Thoracic aorta (tissue), 2 donors: ENCODE results near the gene NCAM2. TPM values are rescaled to one million over a fixed set of nuclear protein-coding genes. Genes with fewer than 3 reads are reported as not detected.
"Not testable (repeated sequence)": the region's sequence is repeated elsewhere in the genome, so short reads cannot be mapped to it uniquely, and the experiment has no call there.

Source experiments
- ATAC-seq: fragments of 150-250 bp; one replicate; pipeline ENCODE4 v1.8.0; 2017; ENCODE audit warnings: low read depth; ENCODE audit not compliant: insufficient number of reproducible peaks, low FRiP score
- DNase-seq: peaks from one replicate; pipeline ENCODE4 v3.0.0-alpha.2; 2020; ENCODE audit warnings: low spot score
- H3K27ac ChIP-seq, 2 donors: fragments of 200-600 bp; sonication (generic); 1 replicate in 1 of 2; 2 replicates in 1 of 2; pipeline ENCODE4 v1.5.1; 2016; ENCODE audit warnings: mild to moderate bottlenecking in 2 of 2, moderate library complexity in 2 of 2
- H3K27me3 ChIP-seq: fragments of 200-600 bp; sonication (generic); replicated peaks from 2 replicates; pipeline ENCODE4 v1.6.0; 2016; ENCODE audit warnings: mild to moderate bottlenecking; ENCODE audit not compliant: insufficient read depth
- H3K36me3 ChIP-seq: fragments of 200-600 bp; sonication (generic); one replicate; pipeline ENCODE4 v1.5.1; 2016
- H3K4me1 ChIP-seq, 2 donors: fragments of 200-600 bp; sonication (generic); 1 replicate in 1 of 2; 2 replicates in 1 of 2; pipeline versions ENCODE4 v1.5.1 to v1.6.0; 2016; ENCODE audit warnings: low read depth in 2 of 2, mild to moderate bottlenecking in 1 of 2; ENCODE audit not compliant: control insufficient read depth in 1 of 2
- H3K4me3 ChIP-seq: fragments of 200-600 bp; sonication (generic); 2 replicates; pipeline ENCODE4 v1.5.1; 2016; ENCODE audit warnings: mild to moderate bottlenecking
- H3K9me3 ChIP-seq: fragments of 200-600 bp; sonication (generic); 2 replicates; pipeline ENCODE4 v1.5.1; 2016
- total RNA-seq, 2 donors: library from RNA; depleted of rRNA; stranded (reverse); fragments of >200 nt; gene quantifications; one replicate each; pipeline versions ENCODE4 v1.1.0 to v1.2.3, GENCODE V29; 2016
- TF ChIP-seq, protein P1 (sequence below): fragments of 200-600 bp; sonication (generic); IDR thresholded peaks from one replicate; pipeline ENCODE4 v1.5.1; 2019; ENCODE audit warnings: antibody characterized with exemption

Gene NCAM2
- total RNA-seq, 2 donors from 2014 or later = 0.99 to 1.4 TPM

DNA sequence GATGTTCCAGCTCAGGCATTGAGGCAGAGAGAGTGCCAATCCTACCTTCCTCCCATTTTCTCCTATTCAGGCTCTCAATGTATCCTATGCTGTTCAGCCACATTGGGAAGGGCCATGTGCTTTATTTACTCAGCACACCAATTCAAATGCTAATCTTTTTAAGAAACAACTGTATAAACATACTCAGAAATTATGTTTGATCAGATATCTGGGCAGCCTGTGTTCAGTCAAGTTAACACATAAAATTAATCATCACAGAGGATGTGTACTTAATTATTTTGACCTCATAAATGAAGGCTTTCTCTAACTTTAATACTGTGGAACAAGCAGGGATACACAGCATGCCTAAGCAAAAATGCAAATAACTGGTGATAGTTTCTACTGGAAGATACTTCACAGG lies 149.8 kb downstream of the NCAM2 start:
- Histone ChIP-seq H3K27ac (no peak overlapping the region), H3K4me1 (no peaks in the 10 kb centered on the region), H3K4me3 (no peak overlapping the region), H3K27me3 (no peaks in the 10 kb centered on the region), H3K9me3 (no peaks in the 10 kb centered on the region), H3K36me3 (no peaks in the 10 kb centered on the region)
- TF ChIP-seq, protein P1, sequence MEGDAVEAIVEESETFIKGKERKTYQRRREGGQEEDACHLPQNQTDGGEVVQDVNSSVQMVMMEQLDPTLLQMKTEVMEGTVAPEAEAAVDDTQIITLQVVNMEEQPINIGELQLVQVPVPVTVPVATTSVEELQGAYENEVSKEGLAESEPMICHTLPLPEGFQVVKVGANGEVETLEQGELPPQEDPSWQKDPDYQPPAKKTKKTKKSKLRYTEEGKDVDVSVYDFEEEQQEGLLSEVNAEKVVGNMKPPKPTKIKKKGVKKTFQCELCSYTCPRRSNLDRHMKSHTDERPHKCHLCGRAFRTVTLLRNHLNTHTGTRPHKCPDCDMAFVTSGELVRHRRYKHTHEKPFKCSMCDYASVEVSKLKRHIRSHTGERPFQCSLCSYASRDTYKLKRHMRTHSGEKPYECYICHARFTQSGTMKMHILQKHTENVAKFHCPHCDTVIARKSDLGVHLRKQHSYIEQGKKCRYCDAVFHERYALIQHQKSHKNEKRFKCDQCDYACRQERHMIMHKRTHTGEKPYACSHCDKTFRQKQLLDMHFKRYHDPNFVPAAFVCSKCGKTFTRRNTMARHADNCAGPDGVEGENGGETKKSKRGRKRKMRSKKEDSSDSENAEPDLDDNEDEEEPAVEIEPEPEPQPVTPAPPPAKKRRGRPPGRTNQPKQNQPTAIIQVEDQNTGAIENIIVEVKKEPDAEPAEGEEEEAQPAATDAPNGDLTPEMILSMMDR = no peak
- no peak for DNase-seq
- ATAC-seq = no peak

DNA sequence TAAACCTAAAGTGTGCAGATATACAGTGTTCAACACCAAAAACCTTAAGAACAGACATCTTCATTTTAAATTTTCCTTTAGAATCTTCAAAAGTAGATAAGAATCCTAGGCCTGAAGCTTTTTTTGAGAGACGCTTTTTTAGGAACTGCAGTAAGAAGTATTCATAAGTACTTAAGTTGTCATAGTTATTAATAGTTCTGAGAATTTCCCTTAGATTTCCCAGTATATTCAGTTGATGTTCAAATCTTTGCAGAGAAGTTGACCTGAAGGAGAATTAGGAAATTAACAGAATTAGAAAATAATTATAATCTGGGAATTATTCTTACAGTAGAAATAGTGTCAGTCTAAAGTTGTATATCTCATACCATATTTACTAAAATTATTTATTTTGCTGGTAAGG lies 150.3 kb downstream of the NCAM2 start:
- DNase-seq = no peak
- Histone ChIP-seq H3K27ac (no peak overlapping the region), H3K4me3 (no peak overlapping the region), H3K27me3 (no peaks in the 10 kb centered on the region), H3K4me1 (no peaks in the 10 kb centered on the region), H3K9me3 (no peaks in the 10 kb centered on the region), H3K36me3 (no peaks in the 10 kb centered on the region)
- TF ChIP-seq, protein P1 = no peak
- ATAC-seq = no peak

DNA sequence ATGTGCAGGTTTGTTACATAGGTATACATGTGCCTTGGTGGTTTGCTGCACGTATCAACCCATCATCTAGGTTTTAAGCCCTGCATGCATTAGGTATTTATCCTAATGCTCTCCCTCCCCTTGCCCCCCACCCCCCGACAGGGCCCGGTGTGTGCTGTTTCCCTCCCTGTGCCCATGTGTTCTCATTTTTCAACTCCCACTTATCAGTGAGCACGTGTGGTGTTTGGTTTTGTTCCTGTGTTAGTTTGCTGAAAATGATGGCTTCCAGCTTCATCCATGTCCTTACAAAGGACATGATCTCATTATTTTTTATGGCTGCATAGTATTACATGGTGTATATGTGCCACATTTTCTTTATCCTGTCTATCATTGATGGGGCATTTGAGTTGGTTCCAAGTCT lies 151.2 kb downstream of the NCAM2 start:
- ATAC-seq = not testable (repeated sequence)

DNA sequence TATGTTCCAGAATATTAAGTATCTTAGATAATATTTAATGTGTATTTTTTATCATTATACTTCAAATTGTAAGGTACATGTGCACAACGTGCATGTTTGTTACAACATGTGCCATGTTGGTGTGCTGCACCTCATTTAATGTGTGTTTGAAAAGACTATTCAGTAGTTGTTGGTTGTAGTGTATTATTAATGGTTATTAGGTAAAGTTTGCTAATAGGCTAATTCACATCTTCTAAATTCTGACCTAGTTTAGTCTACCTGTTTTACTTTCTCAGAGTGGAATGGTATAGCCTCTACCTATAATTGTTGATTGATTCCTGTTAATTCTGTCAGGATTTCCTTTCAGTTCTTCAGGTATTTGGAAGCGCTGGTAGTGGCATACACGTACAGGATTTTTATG lies 153.0 kb downstream of the NCAM2 start:
- TF ChIP-seq, protein P1 = no peak
- ATAC-seq = no peak

More for the DNA sequence above, 151.2 kb downstream of the NCAM2 start:
- DNase-seq, H3K4me3 ChIP-seq, H3K27ac ChIP-seq, H3K4me1 ChIP-seq, H3K9me3 ChIP-seq, H3K36me3 ChIP-seq, H3K27me3 ChIP-seq: not testable (repeated sequence)

DNA sequence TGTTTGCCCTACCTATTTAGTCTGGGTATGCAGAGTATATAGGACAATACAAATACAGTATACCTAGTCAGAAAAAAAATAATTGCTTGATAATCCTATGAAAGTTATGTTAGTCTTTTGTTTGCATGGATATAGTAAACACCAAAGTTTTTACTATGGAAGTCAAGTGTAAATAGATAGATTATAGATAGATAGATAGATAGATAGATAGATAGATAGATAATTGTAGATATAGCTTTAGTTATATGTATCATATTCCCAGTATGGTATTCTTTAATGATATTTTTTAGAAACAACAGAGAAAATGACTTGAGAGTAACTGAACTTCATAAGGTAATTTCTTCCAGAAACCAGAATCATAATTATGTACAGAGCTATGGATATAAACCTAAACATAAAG lies 158.2 kb downstream of the NCAM2 start:
- DNase-seq = no peak
- Histone ChIP-seq H3K27me3 (no peaks in the 10 kb centered on the region), H3K9me3 (no peaks in the 10 kb centered on the region), H3K36me3 (no peaks in the 10 kb centered on the region), H3K27ac (no peak overlapping the region), H3K4me3 (no peak overlapping the region), H3K4me1 (no peaks in the 10 kb centered on the region)
- TF ChIP-seq, protein P1 = no peak
- ATAC-seq = no peak

More for the DNA sequence above, 153.0 kb downstream of the NCAM2 start:
- Histone ChIP-seq H3K27me3 (no peaks in the 10 kb centered on the region), H3K36me3 (no peaks in the 10 kb centered on the region), H3K4me1 (no peaks in the 10 kb centered on the region), H3K9me3 (no peaks in the 10 kb centered on the region), H3K27ac (no peak overlapping the region), H3K4me3 (no peak overlapping the region)
- DNase-seq = no peak

DNA sequence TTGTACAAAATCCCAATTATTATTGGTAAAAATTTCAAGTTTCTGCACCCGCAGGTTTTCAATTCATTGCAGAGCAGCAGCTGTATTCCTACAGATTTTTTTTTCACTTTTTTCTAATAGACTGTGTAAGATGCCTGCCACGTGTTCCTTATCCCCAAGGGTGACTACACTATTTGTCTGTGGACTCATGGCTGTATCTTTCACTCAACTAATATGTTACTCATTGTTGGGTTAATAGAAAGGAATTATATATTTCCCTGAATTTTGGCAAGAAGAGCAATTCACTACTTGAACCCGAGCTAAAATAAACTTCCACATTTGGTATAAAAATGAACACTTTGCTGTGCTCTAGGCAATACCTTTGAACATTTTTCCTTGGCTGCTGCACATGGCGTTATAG lies 158.7 kb downstream of the NCAM2 start:
- no peak for DNase-seq
- Histone ChIP-seq H3K4me1 (no peaks in the 10 kb centered on the region), H3K9me3 (no peaks in the 10 kb centered on the region), H3K27ac (no peak overlapping the region), H3K27me3 (no peaks in the 10 kb centered on the region), H3K36me3 (no peaks in the 10 kb centered on the region), H3K4me3 (no peak overlapping the region)
- TF ChIP-seq, protein P1 = no peak
- ATAC-seq = no peak
